GM19240 (cell line): Measurements from ENCODE around the gene HECTD3.

Source experiments
- DNase-seq: peaks from one replicate; pipeline ENCODE4 v3.0.0; 2011; ENCODE audit warnings: low spot score; ENCODE audit not compliant: insufficient read length

Gene HECTD3

DNA sequence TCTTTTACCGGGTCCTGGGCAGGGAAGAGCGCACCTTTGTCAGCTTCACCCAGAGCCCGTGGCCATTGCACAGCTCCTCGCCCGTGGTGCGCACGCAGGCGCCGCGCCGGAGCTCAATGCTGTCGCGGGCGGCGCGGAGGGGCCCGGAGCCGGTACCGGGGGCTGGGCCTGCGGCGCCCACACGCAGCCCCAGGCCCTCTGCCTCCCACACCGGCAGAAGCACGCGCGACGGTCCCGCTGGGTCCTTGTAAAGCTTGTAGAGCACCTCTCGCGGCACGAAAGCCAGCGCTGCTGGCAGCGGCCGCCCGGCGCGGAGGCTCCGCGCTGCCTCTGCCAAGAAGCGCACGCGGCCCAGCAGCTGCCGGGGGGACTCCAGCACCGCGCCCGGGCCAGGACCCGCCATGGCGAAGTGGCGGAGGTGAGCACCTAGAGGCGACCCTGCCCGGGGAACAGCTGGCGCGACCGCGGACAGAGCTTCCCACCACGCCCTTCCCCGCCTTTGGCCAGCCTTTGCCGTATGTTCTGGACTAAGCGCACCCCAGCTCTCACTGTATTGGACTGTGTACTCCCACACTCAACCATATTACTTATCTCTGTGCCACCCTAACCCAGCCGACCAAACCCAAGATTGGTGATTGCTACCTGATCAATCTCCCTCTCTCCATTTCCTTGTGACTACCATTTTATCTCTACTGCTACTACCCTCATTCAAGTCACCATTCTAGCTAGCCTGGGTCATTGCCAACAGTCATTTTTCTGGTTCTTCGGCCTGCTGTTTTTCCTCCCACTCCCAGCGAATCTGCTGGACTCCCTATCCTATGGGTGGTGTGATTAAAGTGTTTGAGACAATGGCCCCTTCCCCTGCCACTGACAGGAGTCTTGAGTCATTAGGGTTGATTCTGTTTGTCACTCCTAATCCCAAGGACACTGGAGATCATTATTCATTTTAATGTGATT is at the start of gene HECTD3:
TSS of gene HECTD3 (minus strand) at position 470 of the 957 bp plus-strand sequence. CDS start at position 403, 67 bp downstream.
- no peak for DNase-seq

DNA sequence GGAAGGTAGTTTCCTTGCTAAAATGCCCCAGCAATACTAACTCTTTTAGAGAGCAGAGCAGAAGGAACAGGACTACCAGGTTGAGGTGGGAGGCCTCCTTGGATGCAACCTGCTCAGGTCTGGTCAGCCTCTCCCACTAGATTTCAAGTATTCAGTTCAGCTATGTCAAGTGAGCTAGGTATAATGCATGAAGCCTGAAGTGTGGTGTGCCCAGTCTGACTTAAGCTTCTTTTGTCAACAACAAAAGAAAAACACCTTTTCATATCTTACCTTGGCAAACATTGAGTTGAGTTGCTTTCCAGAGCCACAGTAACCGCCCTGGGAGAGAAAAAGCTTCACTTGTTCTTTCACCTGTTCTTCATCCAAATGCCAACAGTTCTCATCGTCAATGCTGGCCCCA is 48.7 kb upstream of the HECTD3 start:
- no peak for DNase-seq

DNA sequence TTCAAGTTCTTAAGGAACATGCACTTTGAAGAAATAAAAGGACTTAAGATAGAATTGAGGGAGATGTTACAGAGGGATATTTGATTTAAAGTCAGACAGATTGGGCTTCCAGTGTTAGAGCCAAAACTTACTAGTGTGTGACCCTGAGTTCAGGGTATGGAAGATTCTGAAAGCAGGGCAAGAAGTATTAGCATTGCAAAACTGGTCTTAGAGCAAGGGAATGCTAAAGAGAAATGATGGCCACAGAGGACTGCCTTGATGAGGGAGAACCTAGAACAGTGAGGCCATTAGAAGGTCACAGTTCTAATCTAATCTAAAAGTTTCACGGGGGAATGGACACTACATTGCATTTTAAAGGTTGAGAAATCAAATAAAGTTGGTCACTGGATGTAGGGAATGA is 46.4 kb upstream of the HECTD3 start:
- no peak for DNase-seq

DNA sequence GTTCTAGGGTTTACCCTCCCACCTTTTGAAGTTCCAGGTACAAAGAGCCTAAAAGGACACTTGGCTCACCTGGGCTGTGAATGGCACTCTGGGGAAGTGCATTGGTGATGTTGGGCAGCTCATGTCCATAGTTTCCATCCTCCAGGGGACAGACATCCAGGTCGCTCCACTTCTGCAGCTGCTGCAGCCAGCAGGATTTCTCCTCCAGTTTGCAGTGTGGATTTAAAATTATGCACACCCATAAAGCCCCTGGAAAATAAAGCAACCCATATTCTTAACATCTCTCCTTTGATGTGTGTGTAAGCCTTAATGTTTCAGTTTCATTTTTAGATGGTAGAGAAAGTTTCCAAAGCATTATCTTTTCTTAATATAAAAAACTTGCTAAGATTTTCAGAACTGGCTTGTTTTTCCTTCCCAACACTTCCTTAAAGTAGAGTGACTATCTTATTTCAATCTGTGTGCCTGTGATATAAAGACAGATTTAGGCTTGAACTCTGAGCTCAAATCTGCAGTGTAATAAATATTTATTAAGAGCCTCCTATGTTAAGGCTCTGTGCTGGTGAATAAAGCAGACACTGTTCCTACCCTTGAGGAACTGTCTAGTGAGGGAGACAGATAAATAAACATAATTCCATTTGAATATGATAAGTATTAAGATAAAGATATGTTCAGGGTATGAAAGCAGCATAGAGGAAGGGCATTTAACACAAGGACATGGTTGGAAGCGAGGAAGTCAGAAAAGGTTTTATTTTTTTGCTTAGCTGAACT is 40.1 kb upstream of the HECTD3 start:
- no peak for DNase-seq

DNA sequence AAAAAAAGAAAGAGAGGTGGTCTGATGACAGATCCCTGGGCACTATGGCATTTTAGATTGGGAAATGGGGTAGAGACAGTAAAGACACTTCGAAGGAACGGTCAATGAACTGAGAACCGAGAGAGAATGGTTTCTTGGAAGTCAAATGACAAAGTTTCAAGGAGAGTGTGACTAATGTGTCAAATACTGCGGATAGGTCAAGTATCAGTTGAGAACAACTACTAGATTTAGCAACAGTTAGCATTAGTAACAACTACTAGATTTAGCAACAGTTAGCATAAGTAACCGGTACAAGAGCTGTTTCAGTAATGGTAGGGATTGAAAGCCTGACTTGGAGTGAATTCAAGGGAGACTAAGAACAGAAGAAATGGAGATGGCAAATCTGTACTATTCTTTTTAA is 35.9 kb upstream of the HECTD3 start:
- DNase-seq: no peak

- DNase-seq: no peak
These were observed 33.8 kb upstream of the HECTD3 start for GRCh38 chr1:45044916-45045315.

GRCh38 chr1:45043094-45043493 is 32.0 kb upstream of the HECTD3 start:
- DNase-seq: no peak

GRCh38 chr1:45040297-45040696 is 29.2 kb upstream of the HECTD3 start:
- DNase-seq: no peak

GRCh38 chr1:45038661-45039364 is 27.7 kb upstream of the HECTD3 start:
- no peak for DNase-seq

DNA sequence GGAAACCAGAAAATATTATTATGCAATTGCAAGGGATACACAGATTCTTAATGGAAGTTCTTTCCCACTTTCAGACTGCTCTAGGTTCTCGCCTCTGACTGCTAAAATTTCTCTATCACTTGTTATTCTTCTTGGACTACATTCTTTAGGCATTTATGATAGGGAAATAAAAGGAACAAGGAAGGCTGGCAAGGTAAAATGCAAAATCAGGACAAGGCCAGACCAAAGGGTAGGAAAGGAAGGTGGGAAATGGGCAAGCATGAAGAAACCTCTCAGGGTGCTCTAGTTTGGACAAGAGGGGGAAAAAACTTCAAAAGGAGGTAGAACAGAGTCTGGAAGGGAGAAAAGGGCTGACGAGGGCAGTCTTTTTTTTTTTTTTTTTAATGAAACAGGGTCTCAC is 27.1 kb upstream of the HECTD3 start:
- no peak for DNase-seq

DNA sequence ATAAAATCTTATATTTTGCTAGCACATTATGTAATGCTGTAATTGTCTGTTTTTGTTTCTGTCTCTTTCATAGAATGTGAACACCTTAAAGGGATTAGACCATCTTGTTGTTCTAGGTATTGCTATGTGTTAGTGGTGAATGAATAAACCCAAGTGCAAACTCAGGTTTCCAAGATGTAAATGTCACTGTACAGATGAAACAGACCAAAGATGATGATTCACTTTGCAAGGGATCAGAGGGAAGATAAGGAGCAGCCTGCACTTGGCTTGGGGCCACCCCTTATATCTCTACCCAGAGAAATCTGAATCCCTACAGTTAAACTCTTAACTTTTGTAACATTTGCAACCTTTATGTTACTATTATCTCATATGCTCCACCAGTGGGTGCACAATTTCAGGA is 26.3 kb upstream of the HECTD3 start:
- no peak for DNase-seq

DNA sequence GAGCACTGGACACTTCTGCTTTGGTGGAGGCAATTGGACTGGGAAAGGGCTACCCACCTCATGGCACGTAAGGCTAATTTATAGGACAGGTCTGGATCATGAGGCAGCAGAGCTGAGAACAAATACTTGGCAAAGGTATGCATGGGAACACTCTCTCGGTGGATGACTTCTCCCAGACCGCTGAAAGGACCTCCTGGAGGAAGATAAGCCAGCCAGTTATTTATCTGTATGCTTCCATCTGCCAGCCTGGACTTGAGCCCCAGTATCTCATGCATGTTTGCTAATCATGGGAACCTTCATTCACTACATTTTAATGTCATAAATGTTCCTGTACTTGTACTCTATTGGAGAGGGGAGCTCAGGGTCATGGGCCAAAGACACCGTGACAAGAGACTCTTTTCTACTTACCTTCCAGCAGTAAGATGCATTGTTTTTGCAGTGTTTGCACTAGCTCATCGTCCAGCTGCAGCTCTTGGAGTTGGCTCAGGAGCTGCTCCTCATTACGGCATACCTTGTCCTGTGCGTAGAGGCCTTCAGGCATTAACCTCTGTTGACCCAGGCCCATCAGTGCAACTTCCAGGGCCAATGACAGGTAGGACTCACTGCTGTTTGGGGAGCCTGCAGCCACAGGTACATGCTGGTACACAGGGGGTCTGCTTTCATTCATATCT is 24.6 kb upstream of the HECTD3 start:
- no peak for DNase-seq

DNA sequence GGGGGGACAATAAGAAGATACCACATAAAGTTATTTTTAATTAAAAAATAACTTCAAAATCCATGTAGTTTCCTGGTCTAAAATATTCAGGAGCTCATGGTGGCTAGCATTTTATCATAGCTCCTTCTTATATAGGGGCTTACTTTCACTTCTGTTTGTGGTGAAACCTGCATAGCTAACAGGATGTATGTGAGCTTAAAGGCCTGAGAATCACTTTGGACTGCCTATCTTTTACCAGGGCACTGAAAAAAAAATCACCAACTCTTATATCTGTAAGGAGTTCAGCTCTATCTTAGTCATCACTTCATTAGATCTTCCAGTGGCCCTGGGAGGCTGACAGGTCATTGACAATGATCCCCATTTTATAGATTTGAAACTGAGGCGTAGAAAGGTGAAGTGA is 22.2 kb upstream of the HECTD3 start:
- DNase-seq: no peak

GRCh38 chr1:45032837-45033236 is 21.7 kb upstream of the HECTD3 start:
- no peak for DNase-seq

GRCh38 chr1:45026446-45026845 is 15.3 kb upstream of the HECTD3 start:
- no peak for DNase-seq

DNA sequence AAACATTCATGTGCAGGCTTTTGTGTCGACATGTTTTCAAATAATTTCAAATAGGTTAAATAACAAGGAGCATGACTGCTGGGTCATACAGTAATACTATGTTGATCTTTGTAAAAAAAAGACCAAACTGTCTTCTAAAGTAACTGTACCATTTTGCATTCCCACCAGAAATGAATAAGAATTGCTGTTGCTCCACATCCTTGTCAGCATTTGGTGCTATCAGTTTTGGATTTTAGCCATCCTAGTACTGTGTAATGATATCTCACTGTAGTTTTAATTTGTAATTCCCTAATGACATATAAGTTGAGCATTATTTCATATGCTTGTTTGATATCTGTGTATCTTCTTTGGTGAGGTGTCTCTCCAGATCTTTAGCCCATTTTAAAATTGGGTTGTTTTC is 12.5 kb upstream of the HECTD3 start:
- no peak for DNase-seq

- no peak for DNase-seq
These were observed 7.6 kb upstream of the HECTD3 start for GRCh38 chr1:45018599-45019230.

DNA sequence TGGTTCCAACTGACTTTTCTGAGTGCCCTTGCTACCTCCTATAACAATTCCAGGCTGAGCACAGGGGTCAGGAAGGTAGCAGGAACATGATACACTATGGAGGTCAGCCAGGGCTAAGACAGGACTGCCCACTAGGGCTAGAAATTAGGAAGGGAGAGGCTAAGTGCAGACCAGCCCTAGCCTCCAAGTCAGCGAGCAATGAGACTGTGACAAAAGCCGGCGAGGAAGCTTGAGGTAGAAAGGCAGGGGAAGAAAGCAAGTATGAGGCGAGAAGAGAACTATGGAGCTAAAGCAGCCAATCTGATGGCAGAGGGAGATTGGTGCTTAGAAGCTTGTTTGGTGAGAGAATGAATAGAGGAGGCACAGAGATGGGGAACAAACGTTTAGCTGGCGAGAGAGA is 5.6 kb upstream of the HECTD3 start:
- no peak for DNase-seq

- DNase-seq: no peak
These were observed 5.1 kb upstream of the HECTD3 start for GRCh38 chr1:45016090-45016697.

- no peak for DNase-seq
These were observed 4.6 kb upstream of the HECTD3 start for GRCh38 chr1:45015683-45016082.
